HS-27A (cell line): ENCODE measurements around the gene TMEM214.
"Not testable (repeated sequence)": the region's sequence is repeated elsewhere in the genome, so short reads cannot be mapped to it uniquely, and the experiment has no call there.

Source experiments
- DNase-seq: peaks from one replicate; pipeline ENCODE4 v3.0.0-alpha.2; 2012; ENCODE audit warnings: low read depth, missing footprints

The TMEM214 gene

DNA sequence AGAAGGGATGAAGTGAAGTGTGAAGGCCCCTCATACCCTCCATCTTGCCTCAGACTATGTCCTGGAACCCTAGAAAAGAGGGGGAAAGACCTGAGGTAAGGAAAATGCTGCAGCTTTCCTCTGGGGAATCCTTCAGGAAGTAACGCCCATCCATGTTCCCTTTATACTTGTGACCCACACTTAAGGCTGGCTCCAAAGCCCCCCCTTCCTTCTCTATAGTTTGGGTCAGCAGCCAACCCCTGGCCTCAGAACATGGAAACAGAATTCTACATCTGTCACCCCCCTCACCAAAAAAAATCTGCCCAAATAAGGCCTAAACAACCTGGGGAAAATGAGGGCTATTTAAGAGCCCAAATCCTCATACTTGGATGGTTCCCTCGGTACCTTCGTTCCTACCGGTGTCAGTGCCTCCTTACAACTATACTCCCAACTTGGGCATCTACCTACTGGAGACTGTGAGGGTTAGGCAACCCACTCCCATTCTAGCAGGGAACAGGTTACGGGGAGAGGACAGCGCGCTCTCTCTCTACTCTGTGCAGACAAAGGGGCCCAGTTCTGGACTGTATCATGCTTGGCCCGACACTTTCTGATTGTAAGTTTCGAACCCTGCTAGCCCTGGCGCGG, 38.0 kb downstream of the TMEM214 start:
- DNase-seq = no peak

DNA sequence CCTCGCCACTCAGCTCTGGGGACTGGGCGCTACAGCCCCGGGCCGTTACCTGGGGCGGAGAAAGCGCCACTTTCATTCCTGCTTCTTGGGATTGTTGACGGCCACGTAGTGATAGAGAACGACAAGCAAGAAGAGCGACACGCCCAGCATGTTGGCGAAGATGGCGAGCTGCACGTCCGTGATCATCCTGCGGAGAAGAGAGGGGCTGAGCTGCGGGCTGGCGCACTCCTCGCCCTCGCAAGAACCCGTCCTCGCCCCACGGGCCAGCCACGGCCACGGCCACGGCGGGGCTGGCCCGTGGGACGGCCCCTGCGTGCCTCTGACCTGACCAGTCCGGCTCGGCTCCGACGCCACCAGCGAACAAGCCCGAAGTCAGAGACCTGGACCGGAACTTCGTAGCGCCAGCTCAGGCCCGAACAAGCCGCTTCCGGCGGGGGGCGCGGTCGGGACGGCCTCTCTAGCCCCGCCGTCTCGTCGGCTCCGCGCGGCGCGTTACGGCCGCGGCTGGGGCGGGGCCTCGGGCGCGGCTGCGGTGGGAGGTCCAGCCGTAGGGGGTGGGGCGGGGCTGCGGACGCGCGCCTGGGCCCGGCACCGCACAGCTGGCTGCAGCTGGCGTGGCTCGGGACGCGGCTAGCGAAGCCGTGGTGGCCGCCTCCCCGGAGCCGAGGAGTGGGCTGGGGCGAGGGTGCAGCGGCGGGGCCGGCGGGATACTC, 38.7 kb downstream of the TMEM214 start, which contains the start of gene OST4:
Gene OST4 (minus strand): TSS at position 378 of the 713 bp plus-strand sequence.
- peak; percentile 57 for DNase-seq

DNA sequence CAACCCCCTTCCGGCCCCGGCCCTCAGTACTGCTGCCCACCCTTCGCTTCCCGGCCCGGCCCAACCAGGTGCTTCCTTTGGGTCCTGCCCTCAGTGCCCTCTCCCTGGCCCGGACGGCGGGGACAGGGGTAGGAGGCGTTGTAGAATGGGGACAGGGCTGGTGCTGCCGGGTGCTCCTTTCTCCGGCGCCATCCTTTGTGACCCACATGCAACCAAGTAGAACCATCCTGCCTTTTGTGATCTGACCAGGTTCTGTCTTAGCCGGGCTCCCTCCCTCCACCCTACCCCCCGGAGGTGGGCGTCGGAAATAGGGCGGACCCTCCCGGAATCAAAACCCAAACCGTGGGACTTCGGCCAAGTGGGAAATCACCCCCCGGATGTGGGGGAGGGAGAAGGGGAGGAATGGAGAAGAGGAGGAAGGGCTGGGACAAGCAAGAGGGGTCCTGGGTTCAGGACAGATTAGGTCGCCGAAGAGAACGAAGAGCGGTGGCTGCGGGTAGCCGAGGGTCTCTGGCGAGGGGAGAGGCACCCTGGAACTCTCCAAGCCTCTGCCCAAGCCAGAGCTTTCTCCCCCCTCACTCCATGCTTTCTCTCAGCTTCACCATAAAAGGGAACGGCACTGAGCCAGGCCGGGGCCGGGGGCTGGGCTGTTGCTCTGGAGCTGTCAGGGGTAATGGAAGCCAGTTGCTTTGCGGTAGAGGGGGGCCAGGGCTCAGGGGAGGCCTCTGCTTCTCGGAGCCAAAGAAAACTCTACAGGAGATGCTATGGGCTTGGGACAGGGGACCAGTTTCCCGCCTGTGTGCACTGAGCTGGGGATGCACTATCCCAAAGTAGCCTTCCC, 39.4 kb downstream of the TMEM214 start:
- DNase-seq = no peak

DNA sequence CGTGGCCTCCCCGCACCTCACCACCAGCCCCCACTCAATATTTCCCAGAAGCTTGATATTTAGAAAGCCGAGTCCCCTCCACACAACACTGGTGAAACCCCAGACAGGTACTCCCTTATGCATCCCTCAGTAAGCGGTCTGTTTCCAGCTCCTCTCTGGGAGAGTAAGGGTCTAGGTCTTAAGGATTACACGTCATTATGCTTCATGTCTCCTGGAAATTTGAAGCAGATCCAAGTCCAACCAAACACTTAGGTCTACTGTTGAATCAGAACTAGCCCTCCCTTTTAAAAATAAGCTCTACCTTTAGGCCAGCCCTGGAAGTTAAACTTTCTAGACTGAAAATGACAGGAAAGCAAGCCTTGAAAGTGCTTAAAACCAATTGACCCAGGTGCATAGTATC, 40.2 kb downstream of the TMEM214 start:
- DNase-seq = no peak

DNA sequence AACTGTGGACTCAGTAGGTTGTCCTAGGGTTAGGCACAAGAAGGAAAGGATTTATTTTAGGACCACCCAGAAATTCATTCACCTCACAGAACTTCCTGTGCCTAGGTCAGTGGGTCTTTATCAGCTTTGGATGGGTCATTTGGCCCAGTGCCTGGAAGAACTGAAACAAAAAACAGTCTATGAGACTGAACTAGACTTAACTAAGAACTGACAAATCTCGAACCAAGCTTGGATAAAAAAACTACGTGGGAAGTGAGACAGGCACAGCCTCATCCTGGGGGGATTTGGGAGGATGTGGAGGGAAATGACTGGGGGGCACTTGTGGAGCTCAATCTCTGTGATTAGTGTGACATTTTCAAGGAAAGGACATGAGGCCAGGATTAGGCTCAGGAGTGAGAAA, 41.0 kb downstream of the TMEM214 start:
- DNase-seq = no peak

DNA sequence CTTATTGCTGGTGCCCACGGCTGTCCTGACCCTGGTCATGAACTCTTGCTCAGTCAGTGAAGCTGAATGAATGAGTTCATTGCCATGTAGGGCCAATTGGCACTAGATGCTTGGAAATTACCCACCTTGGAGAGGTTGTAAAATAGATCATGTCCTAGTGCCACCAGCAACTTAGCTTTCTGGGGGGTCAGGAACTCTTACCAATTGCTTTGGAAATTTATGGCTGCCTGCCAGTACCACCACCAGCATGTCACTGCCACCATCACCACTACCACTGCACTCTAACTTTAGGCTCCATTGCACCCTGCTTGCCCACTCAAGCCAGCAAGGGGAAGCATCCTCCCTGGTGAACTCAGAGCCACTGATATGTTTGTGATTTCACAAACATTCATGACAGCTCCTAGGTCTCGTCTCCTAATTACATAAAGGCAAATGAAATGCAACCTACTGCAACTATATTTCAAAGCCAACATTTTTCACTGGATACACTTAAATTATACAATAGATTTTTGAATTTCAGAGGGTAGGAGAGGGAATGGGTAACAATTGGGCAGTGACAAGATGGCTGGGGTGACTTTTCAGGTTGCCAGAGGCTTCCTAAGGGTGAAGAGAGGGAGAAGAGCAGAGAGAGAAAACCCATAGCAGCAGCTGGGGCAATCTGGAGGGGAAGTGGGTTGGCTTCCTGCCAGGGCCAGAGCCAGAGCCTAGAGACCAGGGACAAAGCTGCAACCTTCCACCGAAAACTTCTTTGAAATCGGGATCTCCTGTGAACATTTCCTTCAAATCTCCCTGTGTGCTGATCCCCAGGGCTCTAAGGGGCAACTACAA, 42.2 kb downstream of the TMEM214 start:
- DNase-seq = no peak

DNA sequence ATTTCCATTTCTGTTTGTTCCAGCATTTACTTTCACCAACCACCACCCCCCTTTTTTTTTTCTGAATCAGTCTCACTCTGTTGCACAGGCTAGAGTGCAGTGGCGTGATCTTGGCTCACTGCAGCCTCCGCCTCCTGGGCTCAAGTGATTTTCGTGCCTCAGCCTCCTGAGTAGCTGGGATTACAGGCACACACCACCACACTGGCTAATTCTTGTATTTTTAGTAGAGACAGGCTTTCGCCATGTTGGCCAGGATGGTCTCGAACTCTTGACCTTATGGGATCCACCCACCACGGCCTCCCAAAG, 42.8 kb downstream of the TMEM214 start:
- DNase-seq = not testable (repeated sequence)

DNA sequence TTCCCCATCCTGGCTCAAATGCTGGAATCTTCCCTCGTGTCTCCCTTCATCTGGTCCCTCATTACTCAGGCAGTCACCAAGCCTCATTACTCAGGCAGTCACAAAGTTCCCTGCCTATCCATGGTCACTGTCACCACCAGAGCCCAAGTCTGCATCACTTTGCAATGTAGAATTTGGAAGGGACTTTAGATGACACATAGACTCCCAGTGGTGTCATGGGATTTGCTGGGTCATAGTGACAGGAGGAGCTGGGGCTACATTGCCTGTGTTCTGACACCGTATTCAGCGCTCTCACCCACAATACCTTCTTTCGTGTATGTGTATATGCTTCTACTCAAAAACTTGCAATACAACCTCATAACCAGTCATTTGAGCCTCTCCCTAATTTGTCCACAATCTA, 43.6 kb downstream of the TMEM214 start:
- no peak for DNase-seq

DNA sequence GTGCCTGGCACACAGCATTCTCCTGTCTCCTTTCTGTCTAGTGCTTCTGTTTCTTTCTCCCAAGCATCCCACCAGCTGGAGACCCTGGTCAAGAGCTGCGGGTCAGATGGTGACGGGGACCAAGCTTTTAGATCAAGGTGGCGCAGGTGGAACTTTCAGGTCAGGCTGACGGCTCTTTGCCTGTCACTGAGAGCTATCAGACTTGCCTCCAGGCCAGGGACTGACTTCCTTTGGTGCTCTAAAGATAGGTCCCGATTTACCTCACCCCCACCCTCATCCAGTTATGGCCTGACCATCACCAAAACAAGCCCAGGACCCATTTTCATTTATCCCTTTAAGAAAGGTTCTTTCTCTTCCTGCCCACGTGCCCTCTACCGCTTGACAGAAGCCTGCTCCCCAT, 44.5 kb downstream of the TMEM214 start:
- DNase-seq = no peak

DNA sequence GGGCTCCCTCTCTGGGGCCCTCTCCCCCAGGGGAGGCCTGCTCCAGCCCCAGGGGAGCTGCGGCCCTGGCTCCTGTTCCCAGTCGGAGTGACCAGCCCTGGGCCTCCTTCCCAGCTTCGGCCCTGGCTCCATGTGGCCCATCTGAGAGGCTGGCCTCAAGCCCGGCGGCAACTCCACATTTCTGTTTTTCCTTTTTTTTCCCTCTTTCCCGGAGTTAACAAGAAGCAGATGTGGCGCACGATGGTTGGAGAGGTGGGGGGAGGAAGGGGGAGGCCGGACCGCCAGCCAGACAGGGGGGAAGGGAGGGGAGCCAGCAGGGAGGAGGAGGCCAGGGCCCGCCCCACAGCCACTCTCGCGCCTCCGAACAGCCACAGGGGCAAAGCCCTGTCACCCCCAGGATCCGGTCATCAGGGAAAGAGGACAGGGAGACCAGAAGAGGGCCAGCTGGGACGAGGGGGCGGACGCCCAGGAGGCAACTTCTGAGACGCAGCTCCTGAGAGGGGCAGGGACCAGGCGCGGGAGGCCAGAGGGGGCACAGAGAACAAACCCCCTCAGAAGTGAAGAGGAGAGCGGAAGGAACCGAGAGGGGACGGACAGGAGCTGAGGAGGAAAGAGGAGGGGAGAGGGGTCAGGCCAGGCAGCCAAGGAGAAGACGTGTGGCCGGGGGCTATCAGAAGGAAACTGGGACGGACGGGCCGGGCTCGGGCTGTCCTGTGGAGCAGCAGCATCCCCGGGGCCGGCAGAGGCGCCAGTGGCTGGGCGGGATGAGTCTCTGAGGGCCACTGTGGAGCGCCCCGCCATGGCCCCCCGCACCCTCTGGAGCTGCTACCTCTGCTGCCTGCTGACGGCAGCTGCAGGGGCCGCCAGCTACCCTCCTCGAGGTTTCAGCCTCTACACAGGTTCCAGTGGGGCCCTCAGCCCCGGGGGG, 45.8 kb downstream of the TMEM214 start, which contains the start of gene EMILIN1:
Gene EMILIN1 (plus strand): TSS at position 349 of the 928 bp plus-strand sequence. CDS start 451 bp downstream, at position 800.
- DNase-seq = no peak

DNA sequence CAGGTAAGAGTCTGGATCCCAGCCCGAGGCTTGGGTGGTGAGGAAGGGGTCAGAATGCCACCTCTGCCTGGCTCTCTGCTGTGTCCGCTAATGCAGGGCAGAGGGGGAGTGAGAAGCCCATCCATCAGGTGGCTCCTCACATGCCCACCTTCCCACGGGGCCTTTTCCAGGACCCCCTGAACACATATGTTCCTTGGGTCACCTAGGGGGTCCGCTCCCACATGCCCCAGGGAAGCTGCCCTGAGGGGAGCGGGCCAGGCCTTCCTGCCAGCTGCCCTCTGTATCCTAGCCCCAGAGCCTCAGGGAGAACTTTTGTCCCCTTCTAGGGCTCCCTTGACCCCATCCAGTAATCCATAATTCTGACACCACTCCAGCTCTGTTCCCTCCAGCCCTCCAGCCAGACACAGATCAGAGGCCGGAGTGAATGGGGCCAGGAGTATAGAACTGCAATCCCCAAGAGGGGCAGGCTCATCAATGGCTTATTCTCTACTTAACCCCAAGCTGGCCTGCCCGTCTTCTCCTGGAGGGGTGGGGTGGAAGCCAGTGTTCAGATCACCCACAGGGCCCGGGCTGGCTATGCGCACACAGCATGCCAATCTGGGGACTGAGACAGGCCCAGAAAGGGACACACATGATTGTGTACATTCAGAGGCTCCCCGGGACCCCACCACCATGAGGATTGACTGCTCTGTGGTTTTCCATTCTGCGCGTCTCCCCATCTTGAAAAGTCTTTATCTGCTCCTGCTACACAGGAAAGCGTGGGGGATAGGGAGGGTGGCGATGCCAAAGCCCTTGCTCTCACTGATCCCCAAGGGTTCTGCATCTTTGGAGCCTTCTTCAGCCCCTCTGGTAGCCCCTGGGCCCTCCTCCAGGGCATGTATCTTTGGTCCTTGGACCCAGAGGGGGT, 46.7 kb downstream of the TMEM214 start:
- DNase-seq = no peak

DNA sequence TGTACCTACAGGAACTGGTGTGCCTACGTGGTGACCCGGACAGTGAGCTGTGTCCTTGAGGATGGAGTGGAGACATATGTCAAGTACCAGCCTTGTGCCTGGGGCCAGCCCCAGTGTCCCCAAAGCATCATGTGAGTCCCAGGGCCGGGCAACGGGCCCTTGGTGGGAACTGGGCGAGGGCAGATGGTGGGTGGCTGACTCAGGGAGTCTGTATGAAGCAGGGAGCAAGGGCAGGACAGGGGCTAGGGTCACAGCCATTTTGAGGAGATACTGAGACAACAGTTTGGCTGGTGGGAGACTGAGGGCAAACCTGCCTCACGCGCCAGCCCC, 47.3 kb downstream of the TMEM214 start:
- no peak for DNase-seq

DNA sequence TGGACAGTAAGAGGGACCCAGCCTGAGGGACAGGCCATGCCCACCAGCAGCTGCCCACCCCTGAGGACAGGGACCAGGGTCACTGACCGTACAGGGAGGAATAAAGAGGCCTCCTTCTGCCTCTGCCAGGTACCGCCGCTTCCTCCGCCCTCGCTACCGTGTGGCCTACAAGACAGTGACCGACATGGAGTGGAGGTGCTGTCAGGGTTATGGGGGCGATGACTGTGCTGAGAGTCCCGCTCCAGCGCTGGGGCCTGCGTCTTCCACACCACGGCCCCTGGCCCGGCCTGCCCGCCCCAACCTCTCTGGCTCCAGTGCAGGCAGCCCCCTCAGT, 47.8 kb downstream of the TMEM214 start:
- DNase-seq = no peak

DNA sequence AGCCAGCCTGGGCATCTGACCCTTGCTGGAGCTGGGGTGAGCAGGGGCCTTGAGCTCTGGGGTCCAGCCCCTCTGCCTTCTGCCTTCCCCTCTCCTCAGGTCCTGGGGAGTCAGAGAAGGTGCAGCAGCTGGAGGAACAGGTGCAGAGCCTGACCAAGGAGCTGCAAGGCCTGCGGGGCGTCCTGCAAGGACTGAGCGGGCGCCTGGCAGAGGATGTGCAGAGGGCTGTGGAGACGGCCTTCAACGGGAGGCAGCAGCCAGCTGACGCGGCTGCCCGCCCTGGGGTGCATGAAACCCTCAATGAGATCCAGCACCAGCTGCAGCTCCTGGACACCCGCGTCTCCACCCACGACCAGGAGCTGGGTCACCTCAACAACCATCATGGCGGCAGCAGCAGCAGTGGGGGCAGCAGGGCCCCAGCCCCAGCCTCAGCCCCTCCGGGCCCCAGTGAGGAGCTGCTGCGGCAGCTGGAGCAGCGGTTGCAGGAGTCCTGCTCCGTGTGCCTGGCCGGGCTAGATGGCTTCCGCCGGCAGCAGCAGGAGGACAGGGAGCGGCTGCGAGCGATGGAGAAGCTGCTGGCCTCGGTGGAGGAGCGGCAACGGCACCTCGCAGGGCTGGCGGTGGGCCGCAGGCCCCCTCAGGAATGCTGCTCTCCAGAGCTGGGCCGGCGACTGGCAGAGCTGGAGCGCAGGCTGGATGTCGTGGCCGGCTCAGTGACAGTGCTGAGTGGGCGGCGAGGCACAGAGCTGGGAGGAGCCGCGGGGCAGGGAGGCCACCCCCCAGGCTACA, 49.4 kb downstream of the TMEM214 start:
- no peak for DNase-seq

DNA sequence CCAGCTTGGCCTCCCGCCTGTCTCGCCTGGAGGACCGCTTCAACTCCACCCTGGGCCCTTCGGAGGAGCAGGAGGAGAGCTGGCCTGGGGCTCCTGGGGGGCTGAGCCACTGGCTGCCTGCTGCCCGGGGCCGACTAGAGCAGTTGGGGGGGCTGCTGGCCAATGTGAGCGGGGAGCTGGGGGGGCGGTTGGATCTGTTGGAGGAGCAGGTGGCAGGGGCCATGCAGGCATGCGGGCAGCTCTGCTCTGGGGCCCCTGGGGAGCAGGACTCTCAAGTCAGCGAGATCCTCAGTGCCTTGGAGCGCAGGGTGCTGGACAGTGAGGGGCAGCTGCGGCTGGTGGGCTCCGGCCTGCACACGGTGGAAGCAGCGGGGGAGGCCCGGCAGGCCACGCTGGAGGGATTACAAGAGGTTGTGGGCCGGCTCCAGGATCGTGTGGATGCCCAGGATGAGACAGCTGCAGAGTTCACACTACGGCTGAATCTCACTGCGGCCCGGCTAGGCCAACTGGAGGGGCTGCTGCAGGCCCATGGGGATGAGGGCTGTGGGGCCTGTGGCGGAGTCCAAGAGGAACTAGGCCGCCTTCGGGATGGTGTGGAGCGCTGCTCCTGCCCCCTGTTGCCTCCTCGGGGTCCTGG, 50.1 kb downstream of the TMEM214 start:
- no peak for DNase-seq

DNA sequence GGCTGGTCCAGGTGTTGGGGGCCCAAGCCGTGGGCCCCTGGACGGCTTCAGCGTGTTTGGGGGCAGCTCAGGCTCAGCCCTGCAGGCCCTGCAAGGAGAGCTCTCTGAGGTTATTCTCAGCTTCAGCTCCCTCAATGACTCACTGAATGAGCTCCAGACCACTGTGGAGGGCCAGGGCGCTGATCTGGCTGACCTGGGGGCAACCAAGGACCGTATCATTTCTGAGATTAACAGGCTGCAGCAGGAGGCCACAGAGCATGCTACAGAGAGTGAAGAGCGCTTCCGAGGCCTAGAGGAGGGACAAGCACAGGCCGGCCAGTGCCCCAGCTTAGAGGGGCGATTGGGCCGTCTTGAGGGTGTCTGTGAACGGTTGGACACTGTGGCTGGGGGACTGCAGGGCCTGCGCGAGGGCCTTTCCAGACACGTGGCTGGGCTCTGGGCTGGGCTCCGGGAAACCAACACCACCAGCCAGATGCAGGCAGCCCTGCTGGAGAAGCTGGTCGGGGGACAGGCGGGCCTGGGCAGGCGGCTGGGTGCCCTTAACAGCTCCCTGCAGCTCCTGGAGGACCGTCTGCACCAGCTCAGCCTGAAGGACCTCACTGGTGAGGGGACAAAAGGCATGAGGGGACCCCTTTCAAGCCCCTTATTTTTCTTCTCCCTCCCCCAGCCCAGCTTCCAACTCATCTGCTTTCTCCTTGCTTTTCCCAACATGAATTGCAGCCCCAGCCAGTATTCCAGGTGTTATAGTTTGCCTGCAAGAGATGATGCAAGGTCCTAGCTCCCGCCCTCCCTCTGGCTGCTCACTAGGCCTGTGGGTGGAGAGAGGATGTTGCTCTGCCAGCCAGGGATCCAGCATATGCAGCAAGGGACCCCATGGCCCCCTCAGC, 50.9 kb downstream of the TMEM214 start:
- no peak for DNase-seq

DNA sequence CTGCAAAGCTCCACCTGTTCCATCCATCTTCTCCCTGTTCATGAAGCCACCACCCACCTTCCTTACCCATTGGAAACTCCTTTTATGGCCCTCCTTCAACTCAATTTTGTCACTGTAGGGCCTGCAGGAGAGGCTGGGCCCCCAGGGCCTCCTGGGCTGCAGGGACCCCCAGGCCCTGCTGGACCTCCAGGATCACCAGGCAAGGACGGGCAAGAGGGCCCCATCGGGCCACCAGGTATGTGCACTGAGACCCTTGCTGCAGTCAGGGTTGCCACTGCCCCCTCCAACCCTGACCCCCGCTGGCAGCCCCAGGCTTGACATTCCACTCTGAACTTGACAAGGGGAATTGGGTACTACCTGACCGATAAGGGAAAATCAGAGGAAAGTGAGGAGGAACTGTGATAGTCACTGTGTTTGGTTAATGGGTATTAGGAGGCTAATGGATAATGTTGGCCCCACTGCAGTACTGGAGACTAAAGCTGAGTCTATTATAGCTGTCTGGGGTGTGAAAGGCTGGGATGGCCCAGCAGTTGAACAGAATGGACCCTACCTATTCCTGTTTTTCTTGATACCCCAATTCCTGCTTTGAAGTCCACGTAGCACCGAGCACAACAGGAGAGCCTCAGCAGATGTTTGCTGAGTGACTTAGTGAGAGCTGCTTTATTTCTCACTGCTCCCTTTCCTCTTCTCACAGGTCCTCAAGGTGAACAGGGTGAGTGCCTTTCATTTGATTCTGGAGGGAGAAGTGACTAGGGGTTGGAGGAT, 51.7 kb downstream of the TMEM214 start:
- DNase-seq = no peak
